ENCODE data around the gene FBH1.
"Not testable (repeated sequence)": the region's sequence is repeated elsewhere in the genome, so short reads cannot be mapped to it uniquely, and the experiment has no call there.

Gene FBH1

DNA sequence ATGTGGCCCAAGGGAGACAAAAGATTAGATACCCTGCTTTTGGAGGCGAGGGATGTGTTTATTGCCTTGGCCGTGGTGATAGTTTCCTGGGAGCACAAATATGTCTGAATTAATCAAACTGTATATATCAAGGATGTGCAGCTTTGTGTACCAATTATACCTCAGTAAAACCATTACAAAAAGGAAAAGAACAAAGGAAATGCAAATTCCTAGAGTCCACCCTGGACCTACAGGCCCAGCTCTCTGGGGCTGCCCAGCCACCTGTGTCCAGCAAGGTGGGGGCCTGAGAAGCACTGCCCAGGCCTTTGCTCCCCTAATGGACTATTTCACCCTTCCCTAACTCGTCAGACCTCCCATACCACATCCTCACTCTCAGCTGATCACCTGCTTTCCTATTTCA lies 20.9 kb upstream of the FBH1 start:
- no peak for TF ChIP-seq ZNF274 (IDR thresholded peaks at IDR 0.05; ENCODE audit: low read depth, low read length)
- H3K4me3 ChIP-seq (ENCODE audit: low read length) = no peak overlapping the region

DNA sequence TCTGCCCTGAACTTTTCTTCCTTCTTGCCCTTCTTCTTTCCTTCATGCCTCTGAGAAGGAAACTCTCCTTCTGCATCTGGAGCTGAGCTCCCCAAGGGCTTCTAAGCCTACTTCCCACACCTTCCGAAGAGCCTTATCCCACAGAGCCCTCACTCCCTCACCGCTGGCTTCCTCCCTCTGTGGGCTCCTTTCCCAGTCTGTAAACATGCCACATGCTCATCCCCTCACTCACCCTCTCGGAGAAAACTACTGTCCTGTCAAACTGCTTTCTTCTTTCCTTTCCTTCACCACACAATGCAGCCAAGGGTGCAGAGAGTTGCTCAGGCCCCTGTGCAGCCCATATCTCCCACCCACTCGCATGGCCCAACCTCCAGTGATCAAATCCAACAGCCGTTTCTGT lies 18.4 kb upstream of the FBH1 start:
- no peak for TF ChIP-seq ZNF274 (IDR thresholded peaks at IDR 0.05; ENCODE audit: low read depth, low read length)
- H3K4me3 ChIP-seq (ENCODE audit: low read length) = no peak overlapping the region

DNA sequence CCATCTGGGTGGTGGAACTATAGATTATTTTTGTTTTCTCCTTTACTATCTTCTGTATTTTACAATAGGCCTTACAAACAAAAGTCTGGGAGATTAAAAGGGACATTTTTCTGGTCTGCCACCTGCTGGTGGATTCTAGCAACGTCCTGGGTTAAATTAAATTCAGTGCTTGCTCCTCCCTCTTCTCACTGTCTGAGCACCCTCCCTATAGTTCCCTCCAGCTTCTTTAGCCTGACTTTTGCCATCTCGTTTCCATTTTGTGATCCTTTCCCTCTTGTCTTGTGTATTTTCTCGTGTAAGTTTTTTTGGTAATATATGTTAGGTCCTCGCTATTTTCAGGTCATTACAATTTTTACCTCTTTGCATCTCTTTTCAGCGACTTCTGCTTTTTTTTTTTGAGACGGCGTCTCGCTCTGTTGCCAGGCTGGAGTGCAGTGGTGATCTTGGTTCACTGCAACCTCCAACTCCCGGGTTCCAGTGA lies 16.5 kb upstream of the FBH1 start:
- TF ChIP-seq ZNF274 (IDR thresholded peaks at IDR 0.05; ENCODE audit: low read depth, low read length) = no peak

DNA sequence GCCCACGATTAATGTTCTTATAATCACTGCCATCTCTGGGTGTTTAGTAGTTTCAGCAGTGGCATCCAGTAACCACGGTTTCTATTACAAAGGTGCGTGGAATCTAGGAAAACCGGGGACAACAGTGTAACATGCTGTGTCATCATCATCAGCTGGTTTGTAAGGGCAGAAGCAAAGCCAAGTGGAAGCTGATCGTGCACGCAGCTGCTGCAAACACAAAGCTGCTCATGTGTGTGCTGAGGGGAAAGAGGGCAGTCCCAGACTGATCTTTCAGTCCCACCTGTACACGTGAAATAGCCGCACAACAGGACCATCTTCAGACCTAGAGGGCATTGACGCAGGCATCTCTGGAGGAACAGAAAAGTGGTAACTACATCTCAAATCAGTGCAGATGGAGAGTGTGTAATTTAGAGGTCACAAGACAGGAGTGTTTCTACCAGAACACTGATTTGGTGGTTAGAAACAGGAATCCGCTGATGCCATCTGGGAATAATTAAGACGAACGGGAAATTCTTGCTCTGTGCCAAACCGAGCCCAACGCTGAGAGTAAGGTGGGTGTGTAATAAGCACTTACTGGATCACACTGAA lies 13.8 kb upstream of the FBH1 start:
- H3K4me3 ChIP-seq (ENCODE audit: low read length) = no peak overlapping the region

More for the DNA sequence above, 16.5 kb upstream of the FBH1 start:
- H3K4me3 ChIP-seq (ENCODE audit: low read length) = no peak overlapping the region

DNA sequence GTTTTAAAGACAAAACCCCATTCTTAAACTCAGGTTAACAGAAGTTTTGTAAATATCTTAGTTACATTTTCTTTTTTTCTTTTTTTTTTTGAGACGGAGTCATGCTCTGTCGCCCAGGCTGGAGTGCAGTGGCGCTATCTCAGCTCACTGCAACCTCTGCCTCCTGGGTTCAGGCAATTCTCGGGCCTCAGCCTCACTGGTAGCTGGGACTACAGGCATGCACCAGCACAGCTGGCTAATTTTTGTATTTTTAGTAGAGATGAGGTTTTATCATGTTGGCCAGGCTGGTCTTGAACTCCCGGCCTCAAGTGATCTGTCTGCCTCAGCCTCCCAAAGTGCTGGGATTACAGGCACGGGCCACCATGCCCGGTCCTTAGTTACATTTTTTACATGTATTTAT lies 13.0 kb upstream of the FBH1 start:
- H3K4me3 ChIP-seq (ENCODE audit: low read length) = not testable (repeated sequence)

More for the DNA sequence above, 13.8 kb upstream of the FBH1 start:
- TF ChIP-seq ZNF274 (IDR thresholded peaks at IDR 0.05; ENCODE audit: low read depth, low read length) = no peak

DNA sequence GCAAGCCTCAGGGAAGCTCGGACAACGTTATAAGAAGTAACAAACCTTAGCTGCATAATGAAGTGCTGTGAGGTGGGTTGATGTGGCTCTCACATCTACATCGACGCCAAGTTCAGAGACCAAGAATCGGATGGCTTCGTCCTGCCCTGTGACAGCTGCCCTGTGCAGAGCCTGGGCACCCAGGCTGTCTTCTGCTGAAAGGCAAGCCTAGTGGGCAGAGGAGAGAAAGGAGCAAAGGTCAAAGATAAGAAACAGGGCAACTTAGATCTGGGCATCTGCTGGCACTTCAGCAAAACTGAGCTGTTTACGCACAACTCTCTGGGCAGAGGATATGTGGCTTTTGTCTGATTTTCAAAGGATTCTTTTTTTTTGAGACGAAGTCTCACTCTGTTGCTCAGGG lies 7.1 kb upstream of the FBH1 start:
- H3K4me3 ChIP-seq (ENCODE audit: low read length) = no peak overlapping the region
- TF ChIP-seq ZNF274 (IDR thresholded peaks at IDR 0.05; ENCODE audit: low read depth, low read length) = no peak

DNA sequence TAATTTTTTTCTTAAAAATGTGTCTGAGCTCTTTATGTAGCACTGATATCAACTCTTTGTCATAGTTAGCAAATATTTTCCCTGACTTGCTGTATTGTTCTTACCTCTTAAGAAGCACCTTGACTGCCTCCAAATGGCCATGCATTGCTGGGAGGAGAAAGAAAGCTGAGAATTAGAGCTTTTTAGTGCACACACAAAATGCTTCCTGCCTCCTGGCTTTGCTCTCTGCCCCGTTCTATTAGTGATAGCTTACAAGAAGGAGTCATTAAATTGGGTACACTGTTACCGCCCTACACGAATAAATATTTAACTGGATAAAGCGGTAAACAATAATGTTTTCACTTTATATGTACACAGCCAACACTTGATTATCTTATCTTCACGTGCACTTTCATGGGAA lies 4.4 kb upstream of the FBH1 start:
- no peak for TF ChIP-seq ZNF274 (IDR thresholded peaks at IDR 0.05; ENCODE audit: low read depth, low read length)
- H3K4me3 ChIP-seq (ENCODE audit: low read length) = no peak overlapping the region

DNA sequence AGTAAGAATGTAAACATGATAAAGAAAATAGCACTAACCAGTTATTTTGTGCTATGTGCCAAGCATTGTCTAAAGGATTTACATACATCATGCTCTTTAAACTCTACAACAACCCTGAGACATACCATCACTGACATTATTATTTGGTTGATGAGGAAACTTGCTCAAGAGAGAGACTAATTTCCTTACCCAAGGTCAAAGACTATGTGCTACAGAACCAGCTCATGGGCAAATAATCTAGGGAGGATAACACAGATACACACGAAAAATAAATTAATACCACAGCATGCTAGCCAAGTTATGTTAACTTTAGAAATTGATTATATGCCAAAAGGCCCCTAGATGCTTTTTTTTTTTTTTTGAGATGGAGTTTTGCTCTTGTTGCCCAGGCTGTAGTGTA lies 3.0 kb upstream of the FBH1 start:
- TF ChIP-seq ZNF274 (IDR thresholded peaks at IDR 0.05; ENCODE audit: low read depth, low read length) = no peak
- no peak overlapping the region for H3K4me3 ChIP-seq (ENCODE audit: low read length)

DNA sequence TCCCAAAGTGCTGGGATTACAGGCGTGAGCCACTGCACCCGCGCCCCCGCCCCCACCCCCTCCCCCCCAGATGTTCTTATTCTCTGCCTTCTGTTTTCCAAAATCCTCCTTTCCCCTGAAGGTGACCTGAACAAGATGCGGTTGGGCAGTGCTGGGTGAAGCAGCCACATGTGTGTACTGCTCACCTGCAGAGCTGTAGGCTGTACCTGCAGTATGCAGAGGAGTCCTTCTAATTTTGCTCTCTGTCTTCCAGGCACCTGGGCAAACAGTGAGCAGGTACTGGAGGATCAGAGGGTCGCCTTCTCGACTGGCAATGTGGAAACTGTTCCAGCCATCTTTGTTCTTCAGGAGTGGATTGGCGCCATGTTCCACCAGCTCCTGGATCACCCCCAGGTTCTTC lies 2.4 kb upstream of the FBH1 start:
- no peak overlapping the region for H3K4me3 ChIP-seq (ENCODE audit: low read length)

DNA sequence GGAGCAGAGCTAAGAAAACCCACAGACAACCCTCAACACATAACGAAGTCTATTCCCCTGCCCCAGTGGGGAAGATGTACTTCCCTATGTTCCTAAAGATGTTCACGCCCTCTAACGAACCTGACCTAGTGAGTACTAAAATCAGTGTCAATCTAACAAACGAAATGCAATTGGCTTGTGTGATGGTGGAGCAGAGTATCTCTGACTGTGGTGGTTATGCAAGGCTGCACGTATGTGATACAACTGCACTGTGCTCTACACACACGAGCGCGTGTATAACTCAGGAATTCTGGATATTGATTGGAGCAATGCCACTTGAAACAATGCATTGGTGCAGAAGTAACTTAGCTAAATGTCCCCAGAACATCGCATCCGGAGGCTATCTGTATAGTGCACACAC lies 1.7 kb upstream of the FBH1 start:
- no peak for TF ChIP-seq ZNF274 (IDR thresholded peaks at IDR 0.05; ENCODE audit: low read depth, low read length)
- H3K4me3 ChIP-seq (ENCODE audit: low read length) = peak overlapping the region; percentile 93

More for the DNA sequence above, 2.4 kb upstream of the FBH1 start:
- no peak for TF ChIP-seq ZNF274 (IDR thresholded peaks at IDR 0.05; ENCODE audit: low read depth, low read length)

DNA sequence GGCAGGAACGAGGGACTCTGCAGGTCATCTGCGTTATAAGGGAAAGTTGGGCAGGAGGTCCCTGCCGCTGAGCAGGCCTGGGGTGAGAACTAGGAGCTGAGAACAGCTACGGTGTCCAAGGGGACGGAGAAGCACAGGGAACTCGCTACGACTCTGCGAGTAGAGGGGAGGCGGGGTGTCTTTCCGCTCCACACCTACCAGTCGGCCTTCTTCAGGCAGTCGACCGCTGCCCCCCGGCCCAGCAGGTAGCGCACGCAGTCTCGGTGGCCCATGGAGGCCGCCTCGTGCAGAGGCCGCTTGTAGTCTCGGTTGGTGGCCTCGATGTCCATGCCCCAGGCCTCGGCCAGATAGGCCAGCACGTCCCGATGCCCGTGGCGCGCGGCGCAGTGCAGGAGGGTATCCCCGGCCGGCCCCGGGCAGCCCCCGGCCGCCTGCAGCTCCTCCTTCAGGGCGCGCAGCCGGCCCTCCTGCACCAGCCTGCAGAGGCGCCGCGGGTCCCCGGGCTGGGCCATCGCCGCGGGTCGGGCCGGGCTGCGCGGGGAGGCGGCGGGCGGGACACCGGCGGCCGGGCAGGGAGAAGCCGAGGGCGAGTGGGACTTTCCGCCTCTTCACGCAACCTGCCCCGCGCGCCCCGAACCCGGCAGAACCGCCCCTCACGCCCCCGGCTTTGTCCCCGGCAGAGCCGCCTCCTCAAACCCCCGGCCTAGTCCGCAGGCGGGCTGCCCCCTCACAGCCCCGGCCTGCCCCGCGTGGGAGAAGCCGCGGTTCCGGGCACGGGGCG lies 1.0 kb upstream of the FBH1 start:
- H3K4me3 ChIP-seq (ENCODE audit: low read length) = peak overlapping the region; percentile 93
- TF ChIP-seq ZNF274 (IDR thresholded peaks at IDR 0.05; ENCODE audit: low read depth, low read length) = no peak

DNA sequence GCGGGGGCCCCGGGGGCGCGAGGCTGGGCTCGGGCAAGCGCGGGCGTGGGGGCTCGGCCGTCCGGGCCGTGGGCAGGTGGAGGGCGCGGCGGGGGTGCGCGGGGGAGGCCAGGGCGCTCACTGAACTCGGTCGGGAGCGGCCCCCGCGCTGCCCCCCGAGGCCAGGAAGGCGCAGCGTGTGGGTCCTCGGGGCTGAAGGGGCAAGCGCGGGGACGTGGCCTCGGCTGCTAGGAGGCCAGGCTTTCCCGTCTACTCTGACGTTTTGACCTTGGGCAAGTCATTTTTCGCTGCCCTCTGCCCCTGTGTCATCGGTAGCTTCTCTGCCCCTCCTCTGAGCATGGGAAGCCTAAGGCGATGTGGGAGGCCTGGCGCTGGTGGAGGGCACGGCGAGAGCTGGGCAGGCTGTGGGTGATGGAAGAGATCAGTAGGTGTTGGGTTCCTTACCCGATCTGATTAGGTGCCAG lies 441 bp downstream of the FBH1 start:
- no peak for TF ChIP-seq ZNF274 (IDR thresholded peaks at IDR 0.05; ENCODE audit: low read depth, low read length)
- H3K4me3 ChIP-seq (ENCODE audit: low read length) = peak overlapping the region; percentile 97

DNA sequence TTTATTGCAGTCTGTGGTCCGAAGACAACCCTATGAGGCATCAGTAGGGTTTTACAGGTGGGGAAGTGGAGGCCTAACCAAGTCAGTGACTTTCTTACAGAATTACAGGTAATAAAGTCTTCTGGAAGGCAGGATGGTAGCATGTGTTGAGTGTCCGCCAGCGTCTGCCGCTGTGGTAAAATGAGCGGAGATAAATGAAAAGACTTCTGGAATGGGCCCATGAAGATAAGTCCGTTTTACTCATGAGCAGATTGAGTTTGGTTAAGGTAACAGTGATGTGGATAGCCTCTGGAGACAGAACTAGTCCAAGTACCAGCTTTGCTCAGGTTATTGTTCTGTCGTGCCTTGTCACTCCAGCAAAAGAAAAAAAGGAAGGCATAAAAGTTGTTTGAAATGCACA lies 966 bp downstream of the FBH1 start:
- peak overlapping the region; percentile 97 for H3K4me3 ChIP-seq (ENCODE audit: low read length)
- no peak for TF ChIP-seq ZNF274 (IDR thresholded peaks at IDR 0.05; ENCODE audit: low read depth, low read length)

DNA sequence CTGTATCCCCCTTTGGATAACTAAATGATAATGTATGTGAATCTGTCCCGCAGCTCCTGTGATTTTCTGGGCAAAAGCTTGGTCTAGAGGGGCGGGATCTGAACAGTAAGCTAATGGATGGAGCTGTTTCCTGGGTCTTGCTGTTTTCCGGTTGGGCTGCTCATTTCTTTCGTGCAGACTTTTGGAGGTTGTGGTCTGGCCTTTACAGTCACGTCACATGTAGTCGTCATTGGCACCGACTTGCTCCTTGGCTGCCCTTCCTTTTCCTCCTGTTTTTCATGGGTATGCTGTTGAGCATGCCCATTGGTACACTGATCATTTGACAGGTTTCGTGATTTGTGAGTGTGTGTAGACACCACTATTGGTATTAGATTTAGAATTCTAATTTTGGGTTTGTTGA lies 2.0 kb downstream of the FBH1 start:
- H3K4me3 ChIP-seq (ENCODE audit: low read length) = peak overlapping the region; percentile 8; the same call in 1 of the 2 replicates
- TF ChIP-seq ZNF274 (IDR thresholded peaks at IDR 0.05; ENCODE audit: low read depth, low read length) = no peak

DNA sequence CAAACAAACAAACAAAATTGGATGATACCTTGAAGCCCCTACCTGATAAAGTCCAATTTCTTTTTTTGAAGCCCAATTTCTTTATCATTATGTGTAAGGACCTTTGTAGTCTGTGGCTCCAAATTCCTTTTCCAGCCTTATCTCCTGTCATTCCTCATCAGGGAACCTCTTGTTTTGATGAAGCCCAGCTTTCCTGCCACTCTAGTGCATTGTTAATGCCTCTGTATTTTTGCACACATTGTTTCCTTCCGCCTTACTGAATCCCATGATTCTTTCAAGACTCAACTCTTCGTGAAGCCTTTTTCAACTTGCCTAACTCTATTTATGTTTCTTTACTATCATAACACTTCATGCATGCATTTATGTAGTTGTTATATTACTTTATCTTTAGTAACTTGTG lies 3.3 kb downstream of the FBH1 start:
- H3K4me3 ChIP-seq (ENCODE audit: low read length) = no peak overlapping the region
- TF ChIP-seq ZNF274 (IDR thresholded peaks at IDR 0.05; ENCODE audit: low read depth, low read length) = no peak
